Ecto neural progenitor cell (in vitro differentiated cells): ENCODE data around the gene PLGLB1.
"Not testable (repeated sequence)": the region's sequence is repeated elsewhere in the genome, so short reads cannot be mapped to it uniquely, and the experiment has no call there.

Experiments used
- DNase-seq: peaks from one replicate; pipeline ENCODE4 v3.0.0-alpha.2; 2018; ENCODE audit warnings: low spot score

Gene PLGLB1

GRCh38 chr2:87021744-87022143, at the start of gene PLGLB1:
Gene PLGLB1, minus strand, starts transcription at chr2:87021844. Its CDS starts 61 bp downstream, at chr2:87021783.
- not testable (repeated sequence) for DNase-seq

DNA sequence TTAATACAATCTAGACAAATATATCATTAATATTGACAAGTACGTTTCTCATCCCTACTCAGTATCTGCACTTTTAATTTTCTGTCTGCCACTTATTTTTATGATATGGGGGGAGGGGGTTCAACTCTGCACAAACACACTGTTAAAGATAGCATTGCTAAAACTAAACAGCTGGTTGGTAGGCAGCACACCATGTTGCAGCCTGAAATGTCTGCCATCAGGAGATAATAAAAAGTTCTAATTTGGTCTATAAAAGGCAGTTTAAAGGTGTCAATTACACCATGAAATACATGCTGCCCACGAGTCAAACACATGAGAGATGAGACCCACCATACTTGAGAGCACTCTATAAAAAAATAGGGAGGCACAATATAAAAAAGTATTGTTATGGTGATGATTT, 42.7 kb upstream of the PLGLB1 start:
- DNase-seq = not testable (repeated sequence)

GRCh38 chr2:87063431-87063830, 41.8 kb upstream of the PLGLB1 start:
- DNase-seq = not testable (repeated sequence)

DNA sequence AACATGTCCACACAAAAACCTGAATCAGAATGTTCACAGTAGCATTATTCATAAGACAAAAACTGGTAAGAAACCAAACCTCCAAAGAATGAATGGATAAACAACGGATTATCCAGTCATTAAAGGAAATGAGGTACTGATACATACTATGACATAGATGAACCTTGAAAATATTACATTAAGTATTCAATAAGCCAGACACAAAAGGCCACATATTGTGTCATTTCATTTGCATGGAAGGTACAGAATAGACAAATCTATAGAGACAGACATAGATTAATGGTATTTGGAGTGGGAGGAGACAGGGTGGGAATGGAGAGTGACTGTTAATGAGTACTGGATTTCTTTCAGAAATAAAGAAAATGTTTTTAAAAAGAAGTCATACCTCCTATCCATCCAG, 39.9 kb upstream of the PLGLB1 start:
- DNase-seq = not testable (repeated sequence)

GRCh38 chr2:87057606-87058005, 36.0 kb upstream of the PLGLB1 start:
- DNase-seq = not testable (repeated sequence)

GRCh38 chr2:87056843-87057242, 35.2 kb upstream of the PLGLB1 start:
- not testable (repeated sequence) for DNase-seq

DNA sequence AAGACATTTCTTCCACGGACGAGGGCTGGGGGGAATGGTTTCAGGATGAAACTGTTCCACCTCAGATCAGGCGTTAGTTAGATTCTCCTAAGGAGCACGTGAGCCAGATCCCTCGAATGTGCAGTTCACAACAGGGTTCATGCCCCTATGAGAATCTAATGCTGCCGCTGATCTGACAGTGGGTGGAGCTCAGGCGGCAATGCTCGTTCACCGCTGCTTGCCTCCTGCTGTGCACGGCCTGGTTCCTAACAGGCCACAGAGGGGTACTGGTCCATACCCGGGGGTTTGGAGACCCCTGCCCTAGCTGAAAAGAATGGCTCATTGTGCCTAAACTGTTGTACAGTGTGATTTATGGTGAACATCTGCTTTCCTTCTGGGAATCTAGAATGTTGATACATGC, 34.8 kb upstream of the PLGLB1 start:
- DNase-seq = not testable (repeated sequence)

- not testable (repeated sequence) for DNase-seq
Measured at GRCh38 chr2:87054375-87054774, 32.7 kb upstream of the PLGLB1 start.

DNA sequence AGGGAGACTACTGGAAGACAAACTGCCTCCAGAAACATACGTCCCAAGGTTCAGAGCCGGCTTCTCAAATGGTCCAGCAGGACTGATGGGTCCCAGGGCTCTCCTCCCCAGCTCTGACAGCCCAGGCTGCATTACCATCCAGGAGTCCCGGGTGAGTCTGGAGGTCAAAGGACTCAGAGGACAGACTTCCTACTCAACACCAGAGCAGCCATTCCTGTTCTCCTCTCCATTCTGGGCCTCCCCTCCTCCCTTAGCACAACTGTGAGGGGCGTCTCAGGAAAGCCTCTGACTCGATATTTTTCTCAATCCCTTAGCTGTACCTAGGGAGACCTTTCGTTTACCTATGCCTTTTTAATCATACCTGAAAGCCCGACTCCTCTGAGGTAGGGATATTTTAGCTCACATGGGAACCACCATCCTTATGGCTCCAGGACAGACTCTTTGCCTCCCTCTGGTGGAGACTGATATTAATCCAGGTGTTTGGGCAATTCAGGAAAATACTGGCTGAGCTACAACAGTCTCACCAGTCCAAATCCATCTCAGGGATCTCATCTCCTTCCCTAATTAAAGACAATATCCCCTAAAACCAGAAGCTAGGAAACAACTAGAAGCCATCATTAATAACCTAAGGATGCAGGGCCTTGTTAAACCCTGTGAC, 19.8 kb upstream of the PLGLB1 start:
- not testable (repeated sequence) for DNase-seq

- DNase-seq = not testable (repeated sequence)
Measured at GRCh38 chr2:87028607-87029006, 7.0 kb upstream of the PLGLB1 start.

- not testable (repeated sequence) for DNase-seq
Measured at GRCh38 chr2:87026816-87027215, 5.2 kb upstream of the PLGLB1 start.

DNA sequence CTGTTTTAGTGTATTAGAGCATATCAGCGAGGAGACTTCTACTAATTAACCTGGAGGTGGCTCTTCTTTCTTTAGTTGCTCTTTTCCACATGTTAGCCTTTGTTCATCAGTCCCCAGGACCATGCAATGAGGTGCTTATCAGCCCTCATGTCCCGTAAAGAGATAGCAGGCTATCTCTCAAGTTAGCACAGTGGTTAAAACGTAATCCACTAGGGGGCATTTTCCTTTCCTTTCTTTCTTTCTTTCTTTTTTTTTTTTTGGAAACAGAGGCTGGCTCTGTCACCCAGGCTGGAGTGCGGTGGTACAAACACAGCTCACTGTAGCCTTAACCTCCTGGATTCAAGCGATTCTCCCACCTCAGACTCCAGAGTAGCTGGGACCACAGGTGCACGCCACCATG, 4.3 kb upstream of the PLGLB1 start:
- DNase-seq = not testable (repeated sequence)

DNA sequence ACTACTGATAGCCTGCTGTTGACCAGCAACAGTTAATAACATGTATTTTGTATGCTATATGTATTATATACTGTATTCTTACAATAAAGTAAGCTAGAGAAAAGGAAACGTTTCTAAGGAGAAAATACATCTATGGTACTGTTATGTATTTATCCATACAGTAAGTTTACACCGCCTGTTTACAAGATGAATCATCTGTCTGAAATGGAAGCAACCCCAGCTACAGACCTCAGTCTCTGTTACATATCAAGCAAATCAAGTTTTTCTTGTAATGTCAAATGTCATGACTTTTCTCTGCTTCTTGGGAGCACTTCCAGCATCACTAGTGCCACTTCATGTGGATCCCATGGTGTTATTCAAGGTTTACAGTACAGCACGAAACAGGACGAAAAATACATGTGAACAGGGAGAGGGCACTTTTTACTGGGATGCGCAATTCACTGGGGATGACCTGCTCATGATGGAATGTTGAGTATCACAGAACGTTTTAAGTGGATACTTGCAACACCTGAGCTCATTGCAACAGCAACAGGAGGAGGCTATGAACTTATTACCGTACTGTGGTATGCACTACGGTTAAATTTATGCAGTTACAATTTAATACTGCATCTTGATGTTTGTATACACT, 2.5 kb upstream of the PLGLB1 start:
- DNase-seq = not testable (repeated sequence)

GRCh38 chr2:87021043-87021442, 601 bp downstream of the PLGLB1 start:
- DNase-seq = not testable (repeated sequence)

DNA sequence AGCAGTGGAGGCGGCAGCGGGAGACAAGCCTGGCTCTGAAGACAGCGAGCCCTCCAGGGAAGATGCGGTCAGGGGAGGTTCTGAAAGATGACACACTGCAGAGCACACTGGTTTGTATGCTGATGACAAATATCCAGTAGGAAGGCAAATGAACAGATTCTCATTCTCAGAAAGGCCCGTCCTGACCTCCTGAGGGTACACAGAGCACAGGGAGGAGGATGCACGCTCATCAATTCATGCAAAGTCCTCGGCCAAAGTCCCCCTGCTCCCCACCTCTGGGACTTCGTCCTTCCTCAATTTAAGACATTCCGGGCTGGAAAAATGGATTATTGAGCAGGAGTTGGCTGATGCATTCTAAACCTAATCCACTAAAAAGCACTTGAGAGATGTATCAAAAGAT, 2.6 kb downstream of the PLGLB1 start:
- DNase-seq = not testable (repeated sequence)

DNA sequence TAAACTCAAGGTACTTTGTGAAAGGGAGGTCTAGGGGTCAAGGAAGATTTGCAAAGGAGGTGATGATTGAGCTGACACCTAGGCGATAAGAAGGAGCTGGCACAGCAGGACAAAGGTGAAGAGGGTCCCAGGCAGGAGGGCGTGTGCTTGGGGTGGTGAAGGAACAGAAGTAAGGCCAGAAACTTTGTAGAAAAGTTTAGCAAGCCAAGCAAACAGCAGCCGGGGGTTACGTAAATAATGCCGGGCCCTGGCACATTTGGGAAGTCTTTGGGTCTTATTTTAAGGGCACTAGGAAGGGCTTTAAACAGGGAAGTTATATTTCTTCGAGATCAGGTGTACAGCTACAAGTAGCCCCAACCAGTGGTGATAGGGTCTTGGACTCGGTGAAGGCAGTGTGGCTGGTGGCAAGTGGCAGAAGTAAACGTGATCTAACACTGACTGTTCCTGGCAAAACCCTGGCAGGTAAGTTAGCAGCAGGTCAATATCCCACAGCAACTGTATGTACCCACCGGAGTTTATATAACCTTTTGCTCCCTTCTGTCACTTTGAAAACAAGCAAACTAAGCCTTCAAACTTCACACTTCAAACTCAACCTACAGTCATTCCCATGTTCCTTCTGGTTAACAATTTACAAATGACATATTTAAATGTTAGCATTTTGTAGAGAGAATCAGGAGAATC, 7.0 kb downstream of the PLGLB1 start:
- not testable (repeated sequence) for DNase-seq

- not testable (repeated sequence) for DNase-seq
Measured at GRCh38 chr2:87004398-87004797, 17.2 kb downstream of the PLGLB1 start.
